BLaER1 treated with 17β-estradiol and CSF1 and Interleukin-3, amounts not matched to agents 10 nM and 100 nM (cell line): ENCODE measurements around the gene STIM1.
"Not testable (repeated sequence)": the region's sequence is repeated elsewhere in the genome, so short reads cannot be mapped to it uniquely, and the experiment has no call there.

Source experiments
- H3K27ac ChIP-seq, 11 experiments: shearing (Covaris generic); formaldehyde crosslinking; 2 replicates each; pipeline ENCODE4 v1.8.1; 2022
- H3K27me3 ChIP-seq, 11 experiments: shearing (Covaris generic); formaldehyde crosslinking; 2 replicates each; pipeline ENCODE4 v1.8.1; 2022
- H3K36me3 ChIP-seq, 11 experiments: shearing (Covaris generic); formaldehyde crosslinking; 2 replicates each; pipeline ENCODE4 v1.8.1; 2022
- H3K4me1 ChIP-seq, 10 experiments: shearing (Covaris generic); formaldehyde crosslinking; 2 replicates each; pipeline ENCODE4 v1.8.1; 2022
- H3K4me2 ChIP-seq, 11 experiments: shearing (Covaris generic); formaldehyde crosslinking; 2 replicates each; pipeline ENCODE4 v1.8.1; 2022
- H3K4me3 ChIP-seq, 10 experiments: shearing (Covaris generic); formaldehyde crosslinking; 2 replicates each; pipeline ENCODE4 v1.8.1; 2022
- H3K9ac ChIP-seq, 11 experiments: shearing (Covaris generic); formaldehyde crosslinking; 2 replicates each; pipeline ENCODE4 v1.8.1; 2022
- H3K9me3 ChIP-seq, 11 experiments: shearing (Covaris generic); formaldehyde crosslinking; replicated peaks in 1 of 11; 2 replicates each; pipeline ENCODE4 v1.8.1; 2022
- H4K20me1 ChIP-seq, 11 experiments: shearing (Covaris generic); formaldehyde crosslinking; 2 replicates each; pipeline ENCODE4 v1.8.1; 2022
- Cebpa-rat ChIP-seq, 11 experiments: shearing (Covaris generic); IDR thresholded peaks; 2 replicates each; pipeline ENCODE4 v1.8.1; 2022

The STIM1 gene

DNA sequence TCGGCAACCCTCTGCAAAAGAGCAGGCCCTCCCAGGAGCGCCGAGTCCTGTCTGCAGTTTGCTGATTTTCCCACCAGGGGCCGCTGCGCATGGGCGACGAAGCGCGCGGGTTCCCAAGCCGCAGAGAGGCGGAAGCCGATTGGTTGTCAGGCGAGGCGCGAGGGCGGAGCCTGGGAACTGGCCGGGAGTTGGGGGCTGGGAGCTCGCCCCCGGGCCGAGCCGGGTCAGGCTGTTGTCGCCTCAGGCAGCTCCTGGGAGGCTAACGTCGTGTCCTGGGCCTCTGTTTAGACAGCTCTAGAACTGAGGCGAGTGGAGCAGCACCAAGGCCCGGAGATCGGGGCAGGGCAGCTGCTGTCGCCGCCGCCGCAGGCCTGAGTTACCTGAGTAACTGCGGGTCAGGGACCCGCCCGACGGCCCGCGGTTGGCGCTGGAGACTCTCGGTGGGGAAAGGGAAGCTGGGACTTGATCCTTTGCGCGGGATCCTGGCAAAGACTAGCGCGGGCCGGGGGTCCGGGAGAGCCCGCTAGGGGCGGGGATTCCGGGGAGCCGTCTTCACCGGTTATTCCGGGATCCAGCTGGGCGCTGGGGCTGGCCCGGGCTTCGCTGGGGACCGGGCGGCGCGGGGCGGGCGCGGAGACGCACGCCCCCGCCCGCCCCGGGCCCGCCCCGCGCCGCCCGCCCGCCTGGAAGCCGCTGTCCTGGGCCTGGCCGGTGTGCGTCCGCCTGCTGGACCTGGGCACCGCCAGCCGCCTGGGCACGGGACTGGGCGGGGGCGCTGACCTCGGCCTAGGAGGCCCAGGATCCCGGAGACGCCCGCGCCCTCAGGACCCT is at the start of gene STIM1:
Gene STIM1 (plus strand): TSS at position 688 of the 831 bp plus-strand sequence. CDS start 607 bp downstream, outside the sequence.
- peak within 1 kb of the TSS; percentile 91 to 99 (median 98) for H3K4me2 ChIP-seq
- H3K4me3 ChIP-seq: peak within 1 kb of the TSS; percentile 81 to 91 (median 82)
- no peaks in the 10 kb centered on the region for H3K9me3 ChIP-seq
- peaks cover 0 to 10% (median 0%) of the 10 kb centered on the region in 11 experiments; a peak in 1 of 22 replicates for H3K36me3 ChIP-seq
- peaks cover 11 to 41% (median 35%) of the 10 kb centered on the region in 11 experiments; a peak in 17 of 22 replicates for H4K20me1 ChIP-seq
- H3K9ac ChIP-seq: peak within 1 kb of the TSS; percentile 85 to 98 (median 91)
- TF ChIP-seq Cebpa-rat (IDR thresholded peaks at IDR 0.05): no peak
- H3K27ac ChIP-seq: peak within 1 kb of the TSS; percentile 81 to 97 (median 90)
- H3K27me3 ChIP-seq: peaks cover 0 to 11% (median 0%) of the 10 kb centered on the region in 11 experiments; a peak in 5 of 22 replicates
- peaks cover 59 to 64% (median 61%) of the 10 kb centered on the region in 10 experiments for H3K4me1 ChIP-seq

DNA sequence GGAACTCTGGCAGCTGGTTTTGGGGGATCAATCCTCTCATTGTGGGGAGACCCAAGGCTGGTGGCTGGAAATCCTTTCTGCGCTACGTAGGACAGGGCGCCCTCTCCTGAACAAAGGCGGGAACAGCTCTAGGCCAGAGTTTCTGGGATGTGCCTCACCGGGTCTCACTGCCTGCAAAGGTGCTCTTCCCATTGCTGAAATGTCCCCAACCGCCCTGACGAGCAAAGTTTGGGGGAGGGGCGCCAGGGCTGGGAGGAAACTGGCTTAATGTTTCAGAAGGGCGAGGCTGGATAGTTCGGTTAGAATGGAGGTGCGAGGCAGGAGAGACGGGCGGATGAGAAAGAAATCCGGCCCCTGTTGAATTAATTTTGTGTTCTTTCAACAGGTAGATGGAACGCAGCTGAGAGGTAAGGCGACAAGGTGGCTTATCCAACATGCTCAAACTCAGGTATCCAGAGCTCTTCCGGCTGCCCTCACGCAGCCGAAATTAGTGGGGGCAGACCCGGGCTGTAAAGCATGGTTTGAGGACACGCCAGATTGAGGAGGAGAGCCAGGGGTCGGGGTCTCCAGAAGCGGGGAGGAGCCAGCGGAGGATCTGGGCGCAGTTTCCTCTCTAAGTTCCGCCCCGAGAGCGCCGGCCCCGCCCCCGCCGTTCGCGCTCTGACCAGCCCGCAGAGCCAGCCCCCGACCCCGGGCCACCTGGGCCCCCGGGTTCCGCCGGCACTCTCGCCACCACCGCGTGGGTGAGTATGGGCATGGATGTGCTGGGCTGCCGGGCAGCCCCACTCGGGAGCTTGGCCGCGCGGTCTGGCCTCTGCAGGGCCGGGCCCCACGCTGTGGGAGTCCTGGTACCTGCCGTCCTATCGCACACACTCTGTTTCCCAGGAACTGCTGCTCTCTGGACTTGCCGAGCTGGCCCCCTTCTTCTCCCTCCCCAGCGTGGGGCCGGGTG is 47.3 kb upstream of the STIM1 start, which contains the start of gene PGAP2:
Gene PGAP2 (plus strand): TSS at position 652 of the 952 bp plus-strand sequence. CDS start 2,700 bp downstream, outside the sequence.
- peak within 1 kb of the TSS; percentile 64 to 85 (median 73) for H3K27ac ChIP-seq

DNA sequence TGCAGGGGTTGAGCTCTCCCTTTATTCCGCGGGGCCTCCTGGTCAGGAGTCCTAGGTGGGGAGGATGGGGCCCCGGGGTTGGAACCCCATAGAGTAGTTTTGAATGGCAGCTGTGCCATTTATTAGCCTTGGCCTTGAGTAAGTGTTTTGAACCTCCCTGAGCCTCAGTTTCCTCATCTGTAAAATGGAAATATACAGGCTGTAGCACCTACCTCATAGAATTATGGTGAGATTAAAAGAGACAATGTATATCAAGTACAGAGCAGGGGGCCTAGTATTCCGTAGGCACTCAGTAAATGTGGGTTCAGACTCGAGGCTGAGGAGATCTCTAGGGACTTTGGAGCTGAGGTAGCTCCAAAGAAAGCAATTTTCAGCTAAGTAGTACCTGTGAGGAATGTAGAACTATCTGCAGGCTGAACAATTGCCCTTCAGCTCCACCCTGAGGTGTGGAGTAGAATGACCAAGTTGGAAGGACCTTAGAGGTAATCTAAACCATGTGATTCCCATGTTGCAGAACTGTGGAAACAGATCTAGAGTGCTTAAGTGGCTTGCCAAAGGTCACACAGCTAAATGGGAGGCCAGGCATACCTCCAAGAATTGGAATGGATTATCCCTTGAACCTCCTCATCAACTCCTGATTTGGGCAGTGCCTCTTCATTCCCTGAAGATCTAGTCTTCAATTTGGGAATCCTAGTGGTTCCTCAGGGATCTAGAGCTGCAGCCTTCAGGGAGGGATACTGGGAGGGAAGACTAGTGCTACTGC is 46.4 kb upstream of the STIM1 start:
- Histone ChIP-seq H3K36me3 (peaks cover 0 to 7% (median 0%) of the 10 kb centered on the region in 11 experiments; a peak in 2 of 22 replicates), H3K27me3 (no peaks in the 10 kb centered on the region), H4K20me1 (peaks cover 0 to 14% (median 0%) of the 10 kb centered on the region in 11 experiments; a peak in 1 of 22 replicates), H3K9me3 (no peaks in the 10 kb centered on the region), H3K4me1 (peaks cover 10 to 34% (median 19%) of the 10 kb centered on the region in 10 experiments; a peak in 18 of 20 replicates), H3K4me3 (peak overlapping the region; percentile 67 to 89 (median 76)), H3K4me2 (peak overlapping the region; percentile 83 to 98 (median 92)), H3K27ac (peak overlapping the region in 9 of 11 experiments; percentile 68 to 85 (median 73); a peak in 16 of 22 replicates), H3K9ac (peak overlapping the region; percentile 73 to 84 (median 82); a peak in 21 of 22 replicates)
- TF ChIP-seq Cebpa-rat (IDR thresholded peaks at IDR 0.05): no peak

More for the DNA sequence above, 47.3 kb upstream of the STIM1 start, which contains the start of gene PGAP2:
- Histone ChIP-seq H3K36me3 (peaks cover 0 to 7% (median 0%) of the 10 kb centered on the region in 11 experiments; a peak in 2 of 22 replicates), H3K4me2 (peak within 1 kb of the TSS; percentile 83 to 98 (median 92)), H3K9ac (peak within 1 kb of the TSS; percentile 73 to 84 (median 82)), H3K27me3 (no peaks in the 10 kb centered on the region), H3K4me1 (peaks cover 13 to 38% (median 20%) of the 10 kb centered on the region in 10 experiments; a peak in 18 of 20 replicates), H4K20me1 (peaks cover 0 to 14% (median 0%) of the 10 kb centered on the region in 11 experiments; a peak in 1 of 22 replicates), H3K4me3 (peak within 1 kb of the TSS; percentile 67 to 89 (median 76)), H3K9me3 (no peaks in the 10 kb centered on the region)
- TF ChIP-seq Cebpa-rat (IDR thresholded peaks at IDR 0.05): no peak

DNA sequence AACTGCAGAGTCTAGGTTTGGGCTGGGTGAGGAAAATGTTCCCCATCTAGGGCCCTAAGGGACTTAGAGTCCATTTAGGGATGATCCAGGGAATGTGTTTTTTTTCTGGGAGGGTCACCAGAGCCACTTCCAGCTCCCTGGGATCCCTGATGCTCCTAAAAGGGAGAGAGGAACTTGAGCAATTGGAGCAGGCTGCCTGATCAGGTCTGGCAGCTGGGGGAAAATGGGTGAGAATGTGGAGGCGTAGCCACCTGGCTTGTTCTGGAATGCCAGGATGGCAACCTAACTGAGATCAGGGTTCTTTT is 45.9 kb upstream of the STIM1 start:
- no peak overlapping the region for H3K9ac ChIP-seq

DNA sequence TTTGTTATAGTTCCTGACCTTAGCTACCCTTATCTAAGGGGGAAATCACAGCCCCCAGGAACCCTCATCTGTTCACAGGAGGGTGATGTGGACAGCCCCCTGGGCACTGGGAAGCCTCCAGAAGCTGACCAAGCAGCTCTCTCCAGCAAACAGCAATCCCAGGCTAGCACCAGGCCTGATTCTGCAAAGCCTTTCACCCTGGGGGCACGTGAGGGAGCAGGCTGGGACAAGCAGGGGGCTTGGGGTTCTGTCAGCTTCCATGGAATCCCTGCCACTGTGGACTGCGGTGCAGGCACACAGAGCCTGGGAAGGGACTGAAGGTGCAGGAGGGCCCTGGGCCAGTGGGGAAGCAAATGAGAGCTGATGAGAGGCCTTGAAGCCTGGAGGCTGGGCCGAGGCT is 45.0 kb upstream of the STIM1 start:
- no peak overlapping the region for H3K27ac ChIP-seq
- no peaks in the 10 kb centered on the region for H3K27me3 ChIP-seq
- H3K4me1 ChIP-seq: peaks cover 7 to 27% (median 13%) of the 10 kb centered on the region in 10 experiments; a peak in 17 of 20 replicates
- no peaks in the 10 kb centered on the region for H3K9me3 ChIP-seq
- H4K20me1 ChIP-seq: peaks cover 0 to 14% (median 0%) of the 10 kb centered on the region in 11 experiments; a peak in 1 of 22 replicates
- no peak for TF ChIP-seq Cebpa-rat (IDR thresholded peaks at IDR 0.05)
- H3K4me3 ChIP-seq: no peak overlapping the region
- H3K36me3 ChIP-seq: peaks cover 0 to 7% (median 0%) of the 10 kb centered on the region in 11 experiments; a peak in 2 of 22 replicates
- no peak overlapping the region for H3K4me2 ChIP-seq
- peak overlapping the region in 2 of 11 experiments; percentile 14 to 42; a peak in 3 of 22 replicates for H3K9ac ChIP-seq

More for the DNA sequence above, 45.9 kb upstream of the STIM1 start:
- H3K36me3 ChIP-seq: peaks cover 0 to 7% (median 0%) of the 10 kb centered on the region in 11 experiments; a peak in 2 of 22 replicates
- no peaks in the 10 kb centered on the region for H3K9me3 ChIP-seq
- H3K4me3 ChIP-seq: no peak overlapping the region
- H3K4me2 ChIP-seq: peak overlapping the region in 7 of 11 experiments; percentile 83 to 95 (median 93); a peak in 6 of 22 replicates
- H3K27ac ChIP-seq: no peak overlapping the region
- H3K27me3 ChIP-seq: no peaks in the 10 kb centered on the region
- peaks cover 7 to 28% (median 14%) of the 10 kb centered on the region in 10 experiments; a peak in 18 of 20 replicates for H3K4me1 ChIP-seq
- H4K20me1 ChIP-seq: peaks cover 0 to 14% (median 0%) of the 10 kb centered on the region in 11 experiments; a peak in 1 of 22 replicates
- no peak for TF ChIP-seq Cebpa-rat (IDR thresholded peaks at IDR 0.05)

DNA sequence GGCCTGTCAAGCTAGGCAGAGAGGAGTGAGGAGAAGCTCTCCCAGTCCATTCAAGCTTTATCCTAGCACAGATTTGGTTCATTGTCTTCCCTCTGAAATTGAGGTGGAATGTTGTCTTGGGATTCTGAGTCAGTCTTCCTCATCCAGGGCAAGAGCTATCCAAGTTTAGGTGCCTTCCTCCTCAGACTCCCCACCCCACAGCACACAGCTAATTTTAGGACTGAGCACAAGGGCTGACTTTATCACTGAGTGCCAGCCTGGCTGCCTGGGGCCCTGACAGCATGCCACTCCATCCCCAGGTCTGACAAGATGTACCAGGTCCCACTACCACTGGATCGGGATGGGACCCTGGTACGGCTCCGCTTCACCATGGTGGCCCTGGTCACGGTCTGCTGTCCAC is 44.5 kb upstream of the STIM1 start:
- Histone ChIP-seq H3K27me3 (no peaks in the 10 kb centered on the region), H3K9ac (peak overlapping the region in 1 of 11 experiments; percentile 42; a peak in 5 of 22 replicates)

DNA sequence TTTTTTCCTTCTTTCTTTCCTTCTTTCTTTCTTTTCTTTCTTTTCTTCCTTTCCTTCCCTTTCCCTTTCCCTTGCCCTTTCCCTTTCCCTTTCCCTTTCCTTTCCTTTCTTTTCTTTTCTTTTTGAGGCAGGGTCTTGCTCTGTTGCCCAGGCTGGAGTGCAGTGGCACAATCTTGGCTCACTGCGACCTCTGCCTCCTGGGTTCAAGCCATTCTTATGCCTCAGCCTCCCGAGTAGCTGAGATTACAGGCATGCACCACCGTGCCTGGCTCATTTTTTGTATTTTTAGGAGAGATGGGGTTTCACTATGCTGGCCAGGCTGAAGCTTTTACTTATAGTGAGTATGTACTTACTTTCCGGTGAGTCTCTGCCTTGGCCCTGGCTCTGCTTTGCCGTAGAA is 40.6 kb upstream of the STIM1 start:
- H3K9me3 ChIP-seq, H3K4me3 ChIP-seq, H4K20me1 ChIP-seq, H3K27me3 ChIP-seq, H3K36me3 ChIP-seq, H3K4me2 ChIP-seq, H3K9ac ChIP-seq, H3K27ac ChIP-seq: not testable (repeated sequence)
- H3K4me1 ChIP-seq: peaks cover 10 to 29% (median 18%) of the 10 kb centered on the region in 10 experiments

More for the DNA sequence above, 44.5 kb upstream of the STIM1 start:
- no peak for TF ChIP-seq Cebpa-rat (IDR thresholded peaks at IDR 0.05)
- H3K4me2 ChIP-seq: no peak overlapping the region
- H3K4me1 ChIP-seq: peaks cover 7 to 31% (median 16%) of the 10 kb centered on the region in 10 experiments; a peak in 18 of 20 replicates
- no peaks in the 10 kb centered on the region for H3K9me3 ChIP-seq
- H3K4me3 ChIP-seq: no peak overlapping the region
- H3K36me3 ChIP-seq: peaks cover 0 to 7% (median 0%) of the 10 kb centered on the region in 11 experiments; a peak in 2 of 22 replicates
- no peak overlapping the region for H3K27ac ChIP-seq
- peaks cover 0 to 14% (median 0%) of the 10 kb centered on the region in 11 experiments; a peak in 1 of 22 replicates for H4K20me1 ChIP-seq
